Urinary bladder (tissue), 4 donors: ENCODE data around the gene ASB15. TPM values are rescaled to one million over a fixed set of nuclear protein-coding genes. Genes with fewer than 3 reads are reported as not detected.
"Not testable (repeated sequence)": the region's sequence is repeated elsewhere in the genome, so short reads cannot be mapped to it uniquely, and the experiment has no call there.

ENCODE experiments used
- DNase-seq: peaks from one replicate; pipeline ENCODE4 v3.0.0-alpha.2; 2015; ENCODE audit errors: extremely low spot score
- H3K27ac ChIP-seq: one replicate; pipeline ENCODE4 v1.5.1; 2013; ENCODE audit warnings: low read depth, mild to moderate bottlenecking, moderate library complexity
- H3K36me3 ChIP-seq: one replicate; pipeline ENCODE4 v1.6.1; 2013; ENCODE audit warnings: mild to moderate bottlenecking, moderate library complexity; ENCODE audit not compliant: insufficient read depth
- H3K4me1 ChIP-seq: one replicate; pipeline ENCODE4 v1.6.1; 2013; ENCODE audit warnings: mild to moderate bottlenecking, moderate library complexity; ENCODE audit not compliant: insufficient read depth
- H3K4me3 ChIP-seq: one replicate; pipeline ENCODE4 v1.5.1; 2013; ENCODE audit warnings: low read depth, low read length
- WGBS: extraction: QIAGEN DNeasy Blood & Tissue Kit; methylation state at CpG from one replicate; pipeline ENCODE4 v1.1.7; 2013; 5-methylcytosine and 5-hydroxymethylcytosine counted together
- polyA plus RNA-seq: library from polyadenylated mRNA; stranded (reverse); fragments of 200-250 nt; gene quantifications from one replicate; pipeline ENCODE4 v1.2.3, GENCODE V29; 2013
- total RNA-seq: library from RNA; depleted of rRNA; stranded (reverse); fragments of >200 nt; gene quantifications from one replicate; pipeline ENCODE4 v1.2.3, GENCODE V29; 2014
- donor health status: healthy with polysubstance abuse.
- donor health status: healthy.

Gene ASB15
- total and polyA plus RNA-seq, 2 donors, result 0.11 TPM; not detected in 1

DNA sequence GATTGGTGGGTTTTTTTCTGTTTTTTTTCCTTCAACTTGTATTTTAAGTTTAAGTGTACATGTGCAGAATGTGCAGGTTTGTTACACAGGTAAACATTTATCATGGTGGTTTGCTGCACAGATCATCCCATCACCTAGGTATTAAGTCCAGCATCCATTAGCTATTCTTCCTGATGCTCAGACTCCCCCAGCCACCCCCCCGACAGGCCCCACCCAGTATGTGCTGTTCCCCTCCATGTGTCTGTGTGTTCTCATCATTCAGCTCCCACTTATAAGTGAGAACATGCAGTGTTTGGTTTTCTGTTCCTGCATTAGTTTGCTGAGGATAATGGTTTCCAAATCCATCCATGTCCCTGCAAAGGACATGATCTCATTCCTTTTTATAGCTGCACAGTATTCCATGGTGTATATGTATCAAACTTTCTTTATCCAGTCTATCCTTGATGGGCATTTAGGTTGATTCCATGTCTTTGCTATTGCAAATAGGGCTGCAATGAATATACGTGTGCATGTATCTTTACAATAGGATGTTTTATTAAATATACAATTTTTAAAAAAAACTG, 32.5 kb downstream of the ASB15 start:
- 79% methylated on average over 2 of the region's 2 CpGs for WGBS
- H3K4me3 ChIP-seq, DNase-seq, H3K36me3 ChIP-seq, H3K27ac ChIP-seq, H3K4me1 ChIP-seq: not testable (repeated sequence)

- DNase-seq, result no peak
- Histone ChIP-seq H3K4me1 (no peaks in the 10 kb centered on the region), H3K36me3 (no peaks in the 10 kb centered on the region), H3K4me3 (no peak overlapping the region), H3K27ac (no peak overlapping the region)
- WGBS, result 46% methylated on average over 4 of the region's 4 CpGs
These were observed 34.1 kb downstream of the ASB15 start for GRCh38 chr7:123635551-123636359.

GRCh38 chr7:123637203-123637602, 35.6 kb downstream of the ASB15 start:
- 50% methylated on average over 3 of the region's 3 CpGs for WGBS
- DNase-seq, result no peak
- Histone ChIP-seq H3K27ac (no peak overlapping the region), H3K4me1 (no peaks in the 10 kb centered on the region), H3K4me3 (no peak overlapping the region), H3K36me3 (no peaks in the 10 kb centered on the region)

GRCh38 chr7:123637878-123638277, 36.3 kb downstream of the ASB15 start:
- Histone ChIP-seq H3K4me3 (no peak overlapping the region), H3K36me3 (no peaks in the 10 kb centered on the region), H3K27ac (no peak overlapping the region), H3K4me1 (no peaks in the 10 kb centered on the region)
- 84% methylated on average over 2 of the region's 2 CpGs for whole genome bisulfite sequencing
- no peak for DNase-seq

- no peaks in the 10 kb centered on the region for H3K36me3 ChIP-seq
- WGBS, result 75% methylated on average over 2 of the region's 2 CpGs
- DNase-seq, result no peak
- no peaks in the 10 kb centered on the region for H3K4me1 ChIP-seq
- H3K27ac ChIP-seq, result no peak overlapping the region
- no peak overlapping the region for H3K4me3 ChIP-seq
These were observed 38.0 kb downstream of the ASB15 start for GRCh38 chr7:123639631-123640030.

- Histone ChIP-seq H3K4me1 (no peaks in the 10 kb centered on the region), H3K27ac (no peak overlapping the region), H3K36me3 (no peaks in the 10 kb centered on the region), H3K4me3 (no peak overlapping the region)
- DNase-seq, result no peak
These were observed 39.0 kb downstream of the ASB15 start for GRCh38 chr7:123640583-123640982.

- WGBS, result 86% methylated on average over 5 of the region's 5 CpGs
- Histone ChIP-seq H3K27ac (no peak overlapping the region), H3K4me1 (no peaks in the 10 kb centered on the region), H3K4me3 (no peak overlapping the region), H3K36me3 (no peaks in the 10 kb centered on the region)
- DNase-seq, result no peak
These were observed 40.3 kb downstream of the ASB15 start for GRCh38 chr7:123641901-123642300.

- peak overlapping the region; percentile 6 for H3K4me3 ChIP-seq
- no peaks in the 10 kb centered on the region for H3K36me3 ChIP-seq
- 15% methylated on average over 6 of the region's 6 CpGs for WGBS
- no peak overlapping the region for H3K27ac ChIP-seq
- DNase-seq, result peak; percentile 25
- H3K4me1 ChIP-seq, result no peaks in the 10 kb centered on the region
These were observed 42.1 kb downstream of the ASB15 start for GRCh38 chr7:123643495-123644441.

DNA sequence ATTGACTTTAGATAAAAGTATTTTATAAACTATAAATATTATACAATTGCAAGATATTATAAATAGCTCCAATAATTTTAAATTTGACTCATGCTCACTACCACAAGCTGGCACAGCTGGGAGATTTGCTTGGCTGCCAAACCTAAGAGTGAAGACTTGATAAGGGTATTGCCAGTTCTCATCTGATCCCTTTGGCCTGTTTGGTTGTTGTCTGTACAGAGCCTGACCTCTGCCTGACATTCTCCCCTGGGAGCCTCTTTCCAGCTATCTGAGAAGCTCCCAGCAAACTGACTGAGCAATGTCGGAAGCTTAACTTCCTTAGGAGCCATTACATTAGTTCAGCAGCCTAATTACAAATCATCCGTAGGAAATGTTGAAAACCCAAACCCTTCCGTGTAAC, 43.9 kb downstream of the ASB15 start:
- no peaks in the 10 kb centered on the region for H3K4me1 ChIP-seq
- WGBS, result 51% methylated on average over 3 of the region's 3 CpGs
- no peak overlapping the region for H3K27ac ChIP-seq
- H3K36me3 ChIP-seq, result no peaks in the 10 kb centered on the region
- no peak for DNase-seq
- no peak overlapping the region for H3K4me3 ChIP-seq

- WGBS, result 78% methylated on average over 7 of the region's 7 CpGs
- Histone ChIP-seq H3K4me3 (no peak overlapping the region), H3K27ac (no peak overlapping the region), H3K4me1 (no peaks in the 10 kb centered on the region), H3K36me3 (no peaks in the 10 kb centered on the region)
- no peak for DNase-seq
These were observed 45.6 kb downstream of the ASB15 start for GRCh38 chr7:123647106-123647730.

GRCh38 chr7:123649964-123650363, 48.3 kb downstream of the ASB15 start:
- H3K4me1 ChIP-seq, result no peaks in the 10 kb centered on the region
- no peaks in the 10 kb centered on the region for H3K36me3 ChIP-seq
- WGBS, result 70% methylated on average over 2 of the region's 2 CpGs
- H3K27ac ChIP-seq, result no peak overlapping the region
- no peak for DNase-seq
- H3K4me3 ChIP-seq, result no peak overlapping the region

DNA sequence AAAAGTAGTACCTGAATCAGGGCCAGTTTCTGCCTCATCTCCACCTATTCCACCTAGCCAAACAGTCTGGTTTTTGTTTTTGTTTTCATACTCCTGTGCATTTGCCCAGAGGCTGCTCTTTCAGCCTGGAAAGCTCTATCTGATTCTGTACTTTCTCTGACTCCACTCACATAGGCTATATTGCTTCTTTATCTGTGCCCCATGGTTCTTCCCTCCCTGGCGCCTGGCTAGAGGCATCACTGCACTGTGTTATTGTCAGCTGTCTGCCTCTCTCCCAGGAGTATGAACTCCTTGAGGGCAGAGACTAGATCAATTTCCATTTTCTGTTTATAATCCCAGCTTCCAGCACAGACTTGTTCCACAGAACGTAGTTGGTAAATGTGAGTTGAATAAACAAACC, 49.0 kb downstream of the ASB15 start:
- Histone ChIP-seq H3K4me3 (no peak overlapping the region), H3K27ac (no peak overlapping the region), H3K36me3 (no peaks in the 10 kb centered on the region), H3K4me1 (no peaks in the 10 kb centered on the region)
- DNase-seq, result no peak
- WGBS, result 71% methylated on average over 2 of the region's 2 CpGs

- no peak overlapping the region for H3K27ac ChIP-seq
- no peak for DNase-seq
- H3K4me1 ChIP-seq, result no peaks in the 10 kb centered on the region
- 95% methylated on average over 1 of the region's 1 CpG for WGBS
- no peaks in the 10 kb centered on the region for H3K36me3 ChIP-seq
- no peak overlapping the region for H3K4me3 ChIP-seq
These were observed 50.8 kb downstream of the ASB15 start for GRCh38 chr7:123652406-123652805.
